Measurements from ENCODE around the gene SPIRE1.
"Not testable (repeated sequence)": the region's sequence is repeated elsewhere in the genome, so short reads cannot be mapped to it uniquely, and the experiment has no call there.

Gene SPIRE1

GRCh38 chr18:12517142-12517825 is 140.6 kb downstream of the SPIRE1 start:
- in situ Hi-C loops (cut with HindIII; ENCODE audit: low pct_unique_long_range_greater_than_20kb, low sequenced_read_pairs), result no loop called here
- DNase-seq (ENCODE audit: low read depth in 1 of 2, low spot score in 1 of 2), result no peak
- no peak for TF ChIP-seq JUND (IDR thresholded peaks at IDR 0.05; ENCODE audit: low read depth)

GRCh38 chr18:12516049-12516630 is 141.8 kb downstream of the SPIRE1 start:
- TF ChIP-seq JUND (IDR thresholded peaks at IDR 0.05; ENCODE audit: low read depth), result no peak
- no peak for DNase-seq (ENCODE audit: low read depth in 1 of 2, low spot score in 1 of 2)
- in situ Hi-C loops (cut with HindIII; ENCODE audit: low pct_unique_long_range_greater_than_20kb, low sequenced_read_pairs), result no loop called here

GRCh38 chr18:12515550-12515949 is 142.4 kb downstream of the SPIRE1 start:
- in situ Hi-C loops (cut with HindIII; ENCODE audit: low pct_unique_long_range_greater_than_20kb, low sequenced_read_pairs), result no loop called here
- DNase-seq (ENCODE audit: low read depth in 1 of 2, low spot score in 1 of 2), result no peak
- TF ChIP-seq JUND (IDR thresholded peaks at IDR 0.05; ENCODE audit: low read depth), result no peak

- DNase-seq (ENCODE audit: low read depth in 1 of 2, low spot score in 1 of 2), result no peak
- TF ChIP-seq JUND (IDR thresholded peaks at IDR 0.05; ENCODE audit: low read depth), result no peak
- in situ Hi-C loops (cut with HindIII; ENCODE audit: low pct_unique_long_range_greater_than_20kb, low sequenced_read_pairs), result no loop called here
Measured at GRCh38 chr18:12507007-12507406, 150.9 kb downstream of the SPIRE1 start.

- TF ChIP-seq JUND (IDR thresholded peaks at IDR 0.05; ENCODE audit: low read depth), result no peak
- in situ Hi-C loops (cut with HindIII; ENCODE audit: low pct_unique_long_range_greater_than_20kb, low sequenced_read_pairs), result no loop called here
- DNase-seq (ENCODE audit: low read depth in 1 of 2, low spot score in 1 of 2), result no peak
Measured at GRCh38 chr18:12500986-12501385, 156.9 kb downstream of the SPIRE1 start.

DNA sequence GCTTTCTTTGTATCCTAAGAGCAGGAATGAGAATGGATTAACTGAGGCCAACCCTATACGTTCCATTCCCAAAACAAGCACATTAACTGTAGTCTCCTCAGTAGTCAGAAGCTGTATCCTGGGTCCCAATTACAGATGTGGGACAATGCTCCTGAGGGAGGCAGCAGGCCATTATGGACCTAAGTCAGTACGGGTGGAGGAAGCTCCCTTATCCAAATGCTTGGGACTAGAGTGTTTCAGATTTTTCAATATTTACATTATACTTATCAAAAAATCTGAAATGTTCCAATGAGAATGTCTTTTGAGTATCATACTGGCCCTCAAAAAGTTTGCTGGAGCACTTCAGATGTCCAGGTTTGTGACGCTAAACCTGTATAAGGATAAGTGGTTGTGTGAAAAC is 160.1 kb downstream of the SPIRE1 start:
- no peak for TF ChIP-seq JUND (IDR thresholded peaks at IDR 0.05; ENCODE audit: low read depth)
- in situ Hi-C loops (cut with HindIII; ENCODE audit: low pct_unique_long_range_greater_than_20kb, low sequenced_read_pairs), result no loop called here
- no peak for DNase-seq (ENCODE audit: low read depth in 1 of 2, low spot score in 1 of 2)

DNA sequence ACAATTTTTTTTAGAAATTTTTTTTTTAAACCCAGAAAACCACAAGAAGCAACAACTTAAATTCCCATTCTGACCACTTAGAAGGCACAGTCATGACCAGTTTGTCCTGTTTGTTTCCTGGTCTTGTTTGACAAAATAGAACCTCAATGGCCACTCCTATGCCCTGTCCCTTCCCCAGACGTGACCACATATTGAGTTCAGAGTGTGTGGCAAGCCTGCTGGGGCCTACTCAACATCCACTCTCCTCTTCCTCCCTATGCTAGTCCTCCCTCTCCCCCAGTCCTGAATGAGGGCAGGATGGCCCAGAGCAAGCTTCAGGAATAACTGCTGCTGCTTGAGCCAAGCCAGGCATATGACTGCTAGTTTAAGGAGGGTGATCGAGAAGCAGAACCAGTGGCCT is 160.6 kb downstream of the SPIRE1 start:
- in situ Hi-C loops (cut with HindIII; ENCODE audit: low pct_unique_long_range_greater_than_20kb, low sequenced_read_pairs), result no loop called here
- DNase-seq (ENCODE audit: low read depth in 1 of 2, low spot score in 1 of 2), result peak in 1 of 2 experiments; percentile 38
- TF ChIP-seq JUND (IDR thresholded peaks at IDR 0.05; ENCODE audit: low read depth), result no peak

- in situ Hi-C loops (cut with HindIII; ENCODE audit: low pct_unique_long_range_greater_than_20kb, low sequenced_read_pairs), result no loop called here
- TF ChIP-seq JUND (IDR thresholded peaks at IDR 0.05; ENCODE audit: low read depth), result no peak
- no peak for DNase-seq (ENCODE audit: low read depth in 1 of 2, low spot score in 1 of 2)
Measured at GRCh38 chr18:12492907-12493306, 165.0 kb downstream of the SPIRE1 start.

- in situ Hi-C loops (cut with HindIII; ENCODE audit: low pct_unique_long_range_greater_than_20kb, low sequenced_read_pairs), result no loop called here
- no peak for TF ChIP-seq JUND (IDR thresholded peaks at IDR 0.05; ENCODE audit: low read depth)
- DNase-seq (ENCODE audit: low read depth in 1 of 2, low spot score in 1 of 2), result no peak
Measured at GRCh38 chr18:12491611-12492435, 166.1 kb downstream of the SPIRE1 start.

DNA sequence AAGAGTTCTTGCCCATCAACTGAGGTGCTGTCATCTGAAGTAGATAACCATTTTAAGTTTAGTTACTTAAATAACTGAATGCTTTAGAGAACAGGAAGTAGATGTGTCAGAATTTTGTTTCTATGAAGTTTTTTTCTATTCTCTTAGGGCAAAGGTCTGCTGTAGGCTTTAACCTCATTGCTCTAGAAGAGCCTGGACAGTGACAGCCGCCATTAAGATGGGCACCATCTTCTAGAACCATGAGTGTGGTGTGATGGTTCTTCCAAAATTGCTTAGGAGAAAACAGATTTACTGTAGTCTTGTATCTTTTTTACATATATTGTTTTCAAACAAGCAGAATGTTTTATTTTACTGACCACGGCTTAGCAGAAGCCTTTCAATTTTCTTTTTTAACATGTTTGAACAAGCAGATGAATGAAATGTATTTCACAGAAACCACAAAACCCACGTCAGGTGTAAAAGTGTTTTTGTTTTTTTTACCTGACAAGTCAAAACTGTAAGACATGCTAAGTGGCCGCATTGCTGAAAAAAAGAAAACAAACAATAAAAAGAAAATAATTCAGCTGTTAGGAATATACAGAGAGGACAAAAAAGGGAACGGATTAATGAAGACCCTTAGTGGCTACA is 172.3 kb downstream of the SPIRE1 start:
- TF ChIP-seq JUND (IDR thresholded peaks at IDR 0.05; ENCODE audit: low read depth), result no peak
- DNase-seq (ENCODE audit: low read depth in 1 of 2, low spot score in 1 of 2), result no peak
- in situ Hi-C loops (cut with HindIII; ENCODE audit: low pct_unique_long_range_greater_than_20kb, low sequenced_read_pairs), result no loop called here

- DNase-seq (ENCODE audit: low read depth in 1 of 2, low spot score in 1 of 2); in situ Hi-C loops (cut with HindIII; ENCODE audit: low pct_unique_long_range_greater_than_20kb, low sequenced_read_pairs): not testable (repeated sequence)
Measured at GRCh38 chr18:12481915-12482314, 176.0 kb downstream of the SPIRE1 start.

DNA sequence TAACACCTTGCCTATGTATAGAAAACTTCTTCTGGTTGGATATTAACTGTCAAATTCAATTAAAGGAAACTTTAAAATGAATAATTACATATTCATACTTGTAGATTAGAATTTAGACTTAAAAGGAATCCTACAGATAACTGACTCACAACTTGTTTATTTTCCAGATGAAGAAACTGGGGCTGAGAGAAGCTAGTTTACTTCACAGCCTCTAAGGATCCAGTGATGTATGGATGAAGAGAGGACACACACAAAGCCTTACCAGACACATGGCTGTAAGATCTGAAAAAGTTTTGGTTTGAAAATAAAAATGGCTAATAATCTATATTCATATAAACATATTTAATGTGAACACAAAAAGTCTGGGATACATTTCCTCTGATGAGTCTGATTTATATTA is 177.9 kb downstream of the SPIRE1 start:
- in situ Hi-C loops (cut with HindIII; ENCODE audit: low pct_unique_long_range_greater_than_20kb, low sequenced_read_pairs), result no loop called here
- no peak for DNase-seq (ENCODE audit: low read depth in 1 of 2, low spot score in 1 of 2)
- no peak for TF ChIP-seq JUND (IDR thresholded peaks at IDR 0.05; ENCODE audit: low read depth)

GRCh38 chr18:12479536-12479935 is 178.4 kb downstream of the SPIRE1 start:
- in situ Hi-C loops (cut with HindIII; ENCODE audit: low pct_unique_long_range_greater_than_20kb, low sequenced_read_pairs), result no loop called here
- no peak for TF ChIP-seq JUND (IDR thresholded peaks at IDR 0.05; ENCODE audit: low read depth)
- no peak for DNase-seq (ENCODE audit: low read depth in 1 of 2, low spot score in 1 of 2)
